ENCODE results near the gene CCDC175. TPM values are rescaled to one million over a fixed set of nuclear protein-coding genes. Genes with fewer than 3 reads are reported as not detected.

Gene CCDC175
- polyA plus RNA-seq, 3 donors from 2014 or later: not detected

- no peaks in the 10 kb centered on the region for H3K4me1 Mint-ChIP-seq
- H3K9me3 Mint-ChIP-seq: peaks cover 0 to 7% (median 0%) of the 10 kb centered on the region in 6 donors
- H3K27me3 Mint-ChIP-seq (ENCODE audit: low read depth in 3 of 3): peaks cover 0 to 6% (median 5%) of the 10 kb centered on the region in 3 donors
- DNase-seq: no peak
- H3K27ac Mint-ChIP-seq: no peak overlapping the region
- H3K36me3 Mint-ChIP-seq: no peaks in the 10 kb centered on the region
- no peak overlapping the region for H3K4me3 Mint-ChIP-seq
Measured at GRCh38 chr14:59529189-59529588, 47.4 kb downstream of the CCDC175 start.

GRCh38 chr14:59520224-59520623 is 56.4 kb downstream of the CCDC175 start:
- no peak for DNase-seq
- Mint-ChIP-seq H3K9me3 (peaks cover 0 to 1% (median 0%) of the 10 kb centered on the region in 6 donors), H3K27me3 (ENCODE audit: low read depth in 3 of 3) (peaks cover 0 to 6% (median 0%) of the 10 kb centered on the region in 3 donors), H3K4me1 (no peaks in the 10 kb centered on the region), H3K4me3 (no peak overlapping the region), H3K36me3 (no peaks in the 10 kb centered on the region), H3K27ac (no peak overlapping the region)

- H3K4me3 Mint-ChIP-seq: no peak overlapping the region
- H3K27me3 Mint-ChIP-seq (ENCODE audit: low read depth in 3 of 3): peaks cover 2 to 15% (median 3%) of the 10 kb centered on the region in 3 donors
- DNase-seq: no peak
- peaks cover 0 to 1% (median 0%) of the 10 kb centered on the region in 6 donors for H3K9me3 Mint-ChIP-seq
- no peaks in the 10 kb centered on the region for H3K36me3 Mint-ChIP-seq
- no peaks in the 10 kb centered on the region for H3K4me1 Mint-ChIP-seq
- no peak overlapping the region for H3K27ac Mint-ChIP-seq
Measured at GRCh38 chr14:59511916-59512575, 64.6 kb downstream of the CCDC175 start.

GRCh38 chr14:59510966-59511365 is 65.6 kb downstream of the CCDC175 start:
- Mint-ChIP-seq H3K4me1 (no peaks in the 10 kb centered on the region), H3K9me3 (no peaks in the 10 kb centered on the region), H3K4me3 (no peak overlapping the region), H3K27me3 (ENCODE audit: low read depth in 3 of 3) (peaks cover 2 to 11% (median 3%) of the 10 kb centered on the region in 3 donors), H3K27ac (no peak overlapping the region), H3K36me3 (peaks cover 0 to under 1% (median 0%) of the 10 kb centered on the region in 3 donors)
- DNase-seq: no peak

GRCh38 chr14:59510001-59510400 is 66.6 kb downstream of the CCDC175 start:
- Mint-ChIP-seq H3K36me3 (peaks cover 0 to 2% (median 0%) of the 10 kb centered on the region in 3 donors), H3K9me3 (no peaks in the 10 kb centered on the region), H3K4me1 (peaks cover 0 to under 1% of the 10 kb centered on the region in 2 donors), H3K27me3 (ENCODE audit: low read depth in 3 of 3) (peaks cover 2 to 11% (median 3%) of the 10 kb centered on the region in 3 donors), H3K27ac (no peak overlapping the region), H3K4me3 (no peak overlapping the region)
- no peak for DNase-seq

- no peak for DNase-seq
- peaks cover 2 to 11% (median 3%) of the 10 kb centered on the region in 3 donors for H3K27me3 Mint-ChIP-seq (ENCODE audit: low read depth in 3 of 3)
- H3K36me3 Mint-ChIP-seq: peaks cover 0 to 2% (median 2%) of the 10 kb centered on the region in 3 donors
Measured at GRCh38 chr14:59509101-59509500, 67.5 kb downstream of the CCDC175 start.

GRCh38 chr14:59507752-59508103 is 68.9 kb downstream of the CCDC175 start:
- Mint-ChIP-seq H3K27ac (no peak overlapping the region), H3K27me3 (ENCODE audit: low read depth in 3 of 3) (peaks cover 2 to 6% (median 3%) of the 10 kb centered on the region in 3 donors), H3K9me3 (no peaks in the 10 kb centered on the region), H3K4me3 (no peak overlapping the region), H3K36me3 (peaks cover 2 to 7% (median 3%) of the 10 kb centered on the region in 3 donors), H3K4me1 (peaks cover 4 to 14% of the 10 kb centered on the region in 2 donors)
- no peak for DNase-seq

More at GRCh38 chr14:59509101-59509500, 67.5 kb downstream of the CCDC175 start:
- Mint-ChIP-seq H3K27ac (no peak overlapping the region), H3K9me3 (no peaks in the 10 kb centered on the region), H3K4me3 (no peak overlapping the region), H3K4me1 (peaks cover 4 to 9% of the 10 kb centered on the region in 2 donors)

GRCh38 chr14:59507063-59507751 is 69.4 kb downstream of the CCDC175 start:
- H3K9me3 Mint-ChIP-seq: no peaks in the 10 kb centered on the region
- peaks cover 3 to 7% (median 6%) of the 10 kb centered on the region in 3 donors for H3K36me3 Mint-ChIP-seq
- H3K27me3 Mint-ChIP-seq (ENCODE audit: low read depth in 3 of 3): peaks cover 2 to 5% (median 3%) of the 10 kb centered on the region in 3 donors
- H3K4me1 Mint-ChIP-seq: peaks cover 4 to 14% of the 10 kb centered on the region in 2 donors
- peak in 2 of 3 donors; percentile 16 to 21 for DNase-seq
- no peak overlapping the region for H3K4me3 Mint-ChIP-seq
- no peak overlapping the region for H3K27ac Mint-ChIP-seq

GRCh38 chr14:59503256-59503655 is 73.4 kb downstream of the CCDC175 start:
- Mint-ChIP-seq H3K9me3 (no peaks in the 10 kb centered on the region), H3K36me3 (peaks cover 8 to 17% (median 10%) of the 10 kb centered on the region in 3 donors), H3K4me3 (no peak overlapping the region), H3K27me3 (ENCODE audit: low read depth in 3 of 3) (no peaks in the 10 kb centered on the region), H3K4me1 (peaks cover 4 to 28% of the 10 kb centered on the region in 2 donors), H3K27ac (no peak overlapping the region)
- DNase-seq: no peak

GRCh38 chr14:59500732-59501131 is 75.9 kb downstream of the CCDC175 start:
- Mint-ChIP-seq H3K4me1 (peaks cover 6 to 38% of the 10 kb centered on the region in 2 donors), H3K36me3 (peaks cover 11 to 23% (median 18%) of the 10 kb centered on the region in 3 donors), H3K27ac (no peak overlapping the region), H3K9me3 (no peaks in the 10 kb centered on the region), H3K4me3 (no peak overlapping the region), H3K27me3 (ENCODE audit: low read depth in 3 of 3) (no peaks in the 10 kb centered on the region)
- DNase-seq: no peak

- H3K9me3 Mint-ChIP-seq: no peaks in the 10 kb centered on the region
- peak overlapping the region in 2 of 6 donors; percentile 11 to 19 for H3K27ac Mint-ChIP-seq
- peaks cover 29 to 66% (median 33%) of the 10 kb centered on the region in 3 donors for H3K36me3 Mint-ChIP-seq
- DNase-seq: no peak
- peaks cover 19 to 63% of the 10 kb centered on the region in 2 donors for H3K4me1 Mint-ChIP-seq
- H3K27me3 Mint-ChIP-seq (ENCODE audit: low read depth in 3 of 3): no peaks in the 10 kb centered on the region
- no peak overlapping the region for H3K4me3 Mint-ChIP-seq
Measured at GRCh38 chr14:59492384-59492783, 84.2 kb downstream of the CCDC175 start.

GRCh38 chr14:59490756-59491155 is 85.9 kb downstream of the CCDC175 start:
- peaks cover 22 to 68% of the 10 kb centered on the region in 2 donors for H3K4me1 Mint-ChIP-seq
- H3K9me3 Mint-ChIP-seq: no peaks in the 10 kb centered on the region
- no peak for DNase-seq
- H3K27me3 Mint-ChIP-seq (ENCODE audit: low read depth in 3 of 3): no peaks in the 10 kb centered on the region
- H3K27ac Mint-ChIP-seq: peak overlapping the region in 2 of 6 donors; percentile 24 to 59
- H3K36me3 Mint-ChIP-seq: peaks cover 24 to 63% (median 28%) of the 10 kb centered on the region in 3 donors
- no peak overlapping the region for H3K4me3 Mint-ChIP-seq

GRCh38 chr14:59484639-59485175 is 91.9 kb downstream of the CCDC175 start:
- H3K9me3 Mint-ChIP-seq: no peaks in the 10 kb centered on the region
- peaks cover 58 to 86% of the 10 kb centered on the region in 2 donors for H3K4me1 Mint-ChIP-seq
- peaks cover 1 to 14% (median 11%) of the 10 kb centered on the region in 3 donors for H3K27me3 Mint-ChIP-seq (ENCODE audit: low read depth in 3 of 3)
- H3K27ac Mint-ChIP-seq: peak overlapping the region; percentile 83 to 97 (median 96)
- H3K4me3 Mint-ChIP-seq: peak overlapping the region; percentile 93 to 98 (median 98)
- peaks cover 8 to 17% (median 15%) of the 10 kb centered on the region in 3 donors for H3K36me3 Mint-ChIP-seq
- no peak for DNase-seq

Data from immature natural killer cell (primary cell).